SK-N-SH treated with all-trans-retinoic acid at 6 μM for 48 hours (cell line): Measurements from ENCODE around the gene KHDRBS2.

Source experiments
- ARNTL ChIP-seq: fragments of 450-650 bp; formaldehyde crosslinking; IDR thresholded peaks from 2 replicates; pipeline ENCODE4 v1.5.0; 2020; ENCODE audit warnings: low read depth, mild to moderate bottlenecking, moderate library complexity, borderline replicate concordance
- OSR1 ChIP-seq: fragments of 250-450 bp; sonication (Bioruptor Pico); IDR thresholded peaks from 2 replicates; pipeline ENCODE4 v1.8.0; 2022; ENCODE audit warnings: moderate library complexity, mild to moderate bottlenecking, inconsistent platforms
- RARB ChIP-seq: fragments of 250-450 bp; sonication (Bioruptor Pico); IDR thresholded peaks from 2 replicates; pipeline ENCODE4 v1.8.0; 2021; ENCODE audit warnings: mild to moderate bottlenecking, moderate library complexity
- TCF4 ChIP-seq: fragments of 250-450 bp; sonication (Bioruptor Pico); IDR thresholded peaks from 2 replicates; pipeline ENCODE4 v1.8.0; 2021; ENCODE audit warnings: mild to moderate bottlenecking, moderate library complexity, borderline replicate concordance
- ZC3H10 ChIP-seq: fragments of 250-450 bp; sonication (Bioruptor Pico); IDR thresholded peaks from 2 replicates; pipeline ENCODE4 v1.5.1; 2021; ENCODE audit warnings: mild to moderate bottlenecking, moderate library complexity
- ZFP3 ChIP-seq: fragments of 250-450 bp; sonication (Bioruptor Pico); IDR thresholded peaks from 2 replicates; pipeline ENCODE4 v1.5.0; 2020; ENCODE audit warnings: mild to moderate bottlenecking, moderate library complexity
- ZFP30 ChIP-seq: fragments of 450-650 bp; formaldehyde crosslinking; IDR thresholded peaks from 2 replicates; pipeline ENCODE4 v1.5.0; 2022; ENCODE audit warnings: mild to moderate bottlenecking, moderate library complexity
- ZNF565 ChIP-seq: fragments of 450-650 bp; formaldehyde crosslinking; conservative IDR thresholded peaks from 2 replicates; pipeline ENCODE4 v1.5.0; 2020; ENCODE audit warnings: low read depth, mild to moderate bottlenecking, moderate library complexity
- TF ChIP-seq, protein P1 (sequence below): fragments of 250-450 bp; sonication (Bioruptor Pico); IDR thresholded peaks from 2 replicates; pipeline ENCODE4 v1.8.0; 2020; ENCODE audit warnings: mild to moderate bottlenecking, moderate library complexity, borderline replicate concordance
- TF ChIP-seq, protein P2 (sequence below): fragments of 250-450 bp; sonication (Bioruptor Pico); IDR thresholded peaks from 2 replicates; pipeline ENCODE4 v1.5.1; 2021; ENCODE audit warnings: mild to moderate bottlenecking, moderate library complexity

DNA sequence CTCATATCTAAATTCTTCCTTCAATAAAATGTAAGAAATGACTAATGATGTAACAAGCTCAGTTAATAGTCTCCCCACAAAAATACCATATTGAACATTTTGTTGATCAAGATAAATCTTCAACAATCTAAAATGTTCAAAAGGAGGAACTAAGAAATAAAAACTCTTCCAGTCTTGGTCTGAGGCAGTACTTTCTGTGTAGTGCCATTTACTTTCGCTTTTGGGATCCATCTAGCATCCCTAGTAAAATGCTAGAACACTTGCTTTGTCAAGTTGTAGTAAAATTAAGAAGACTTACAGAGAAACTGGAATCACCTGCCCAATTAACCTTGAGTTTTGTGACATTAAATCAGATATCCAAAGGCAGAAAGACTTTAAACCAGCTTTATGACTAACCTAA, 246.4 kb downstream of the KHDRBS2 start:
- TF ChIP-seq ZFP30 (CRISPR knock-in tag) (no peak), ZFP3 (no peak), TCF4 (no peak), OSR1 (no peak), ARNTL (CRISPR knock-in tag) (no peak), RARB (no peak), ZC3H10 (no peak), ZNF565 (no peak)
- TF ChIP-seq, protein P1, sequence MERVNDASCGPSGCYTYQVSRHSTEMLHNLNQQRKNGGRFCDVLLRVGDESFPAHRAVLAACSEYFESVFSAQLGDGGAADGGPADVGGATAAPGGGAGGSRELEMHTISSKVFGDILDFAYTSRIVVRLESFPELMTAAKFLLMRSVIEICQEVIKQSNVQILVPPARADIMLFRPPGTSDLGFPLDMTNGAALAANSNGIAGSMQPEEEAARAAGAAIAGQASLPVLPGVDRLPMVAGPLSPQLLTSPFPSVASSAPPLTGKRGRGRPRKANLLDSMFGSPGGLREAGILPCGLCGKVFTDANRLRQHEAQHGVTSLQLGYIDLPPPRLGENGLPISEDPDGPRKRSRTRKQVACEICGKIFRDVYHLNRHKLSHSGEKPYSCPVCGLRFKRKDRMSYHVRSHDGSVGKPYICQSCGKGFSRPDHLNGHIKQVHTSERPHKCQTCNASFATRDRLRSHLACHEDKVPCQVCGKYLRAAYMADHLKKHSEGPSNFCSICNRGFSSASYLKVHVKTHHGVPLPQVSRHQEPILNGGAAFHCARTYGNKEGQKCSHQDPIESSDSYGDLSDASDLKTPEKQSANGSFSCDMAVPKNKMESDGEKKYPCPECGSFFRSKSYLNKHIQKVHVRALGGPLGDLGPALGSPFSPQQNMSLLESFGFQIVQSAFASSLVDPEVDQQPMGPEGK (CRISPR knock-in tag): no peak
- TF ChIP-seq, protein P2, sequence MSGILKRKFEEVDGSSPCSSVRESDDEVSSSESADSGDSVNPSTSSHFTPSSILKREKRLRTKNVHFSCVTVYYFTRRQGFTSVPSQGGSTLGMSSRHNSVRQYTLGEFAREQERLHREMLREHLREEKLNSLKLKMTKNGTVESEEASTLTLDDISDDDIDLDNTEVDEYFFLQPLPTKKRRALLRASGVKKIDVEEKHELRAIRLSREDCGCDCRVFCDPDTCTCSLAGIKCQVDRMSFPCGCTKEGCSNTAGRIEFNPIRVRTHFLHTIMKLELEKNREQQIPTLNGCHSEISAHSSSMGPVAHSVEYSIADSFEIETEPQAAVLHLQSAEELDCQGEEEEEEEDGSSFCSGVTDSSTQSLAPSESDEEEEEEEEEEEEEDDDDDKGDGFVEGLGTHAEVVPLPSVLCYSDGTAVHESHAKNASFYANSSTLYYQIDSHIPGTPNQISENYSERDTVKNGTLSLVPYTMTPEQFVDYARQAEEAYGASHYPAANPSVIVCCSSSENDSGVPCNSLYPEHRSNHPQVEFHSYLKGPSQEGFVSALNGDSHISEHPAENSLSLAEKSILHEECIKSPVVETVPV (CRISPR knock-in tag): no peak
